K562 (cell line): ENCODE measurements around the gene SLC2A4. TPM values are rescaled to one million over a fixed set of nuclear protein-coding genes. Genes with fewer than 3 reads are reported as not detected.
A peak's percentile ranks its signal among the peaks of the same experiment; 100 is the strongest.

Experiments
- ATAC-seq: fragments of 200-7000 bp; cut with Tn5 transposase; 3 replicates; pipeline ENCODE4 v1.9.1; 2020; ENCODE audit warnings: moderate library complexity
- BruUV-seq: library from RNA; stranded (reverse); fragments of 400-500 nt; replicated peaks from 2 replicates; lab custom pipeline; 2021; lab: Mats Ljungman, UMichigan
- CTCF ChIA-PET: fragments of 300-600 bp; formaldehyde crosslinking; extraction: SDS; loops from one replicate; lab custom pipeline; 2021; ENCODE audit warnings: low intra/inter-chr PET ratio; lab: Yijun Ruan, JAX
- POLR2A ChIA-PET: fragments of 300-600, 350-650 bp; sonication (Branson Sonifier 250); formaldehyde crosslinking; extraction: SDS; loops from one replicate; lab custom pipeline; 2021; ENCODE audit warnings: antibody characterized with exemption, inconsistent platforms; lab: Yijun Ruan, JAX
- DNase-seq, 4 experiments: peaks; one replicate each; pipeline versions ENCODE4 v3.0.0 to v3.0.0-alpha.2; 2011 to 2018; ENCODE audit warnings: low spot score in 3 of 4, mixed read lengths in 3 of 4; ENCODE audit errors: extremely low read depth in 1 of 4
- FAIRE-seq: peaks from 2 replicates; lab custom pipeline; 2011; peaks lifted over from hg19 to GRCh38; lab: Jason Lieb, UNC
- H2AFZ ChIP-seq: 2 replicates; pipeline ENCODE4 v1.6.0; 2011; ENCODE audit warnings: low read depth, low read length, control low read depth, inconsistent platforms
- H3K27ac ChIP-seq: fragments of 200-600 bp; 3 replicates; pipeline ENCODE4 v1.8.0; 2011; ENCODE audit warnings: low read depth, mild to moderate bottlenecking, control low read depth, inconsistent platforms, low read length, moderate library complexity, mixed read lengths; ENCODE audit errors: extremely low read depth
- H3K27me3 ChIP-seq, 2 experiments: fragments of 300-600 bp in 1 of 2; 2 replicates in 1 of 2; 3 replicates in 1 of 2; pipeline versions ENCODE4 v1.6.0 to v1.8.0; 2011; ENCODE audit warnings: inconsistent platforms in 2 of 2, low read length in 2 of 2, mild to moderate bottlenecking in 1 of 2, mixed read lengths in 1 of 2, moderate library complexity in 1 of 2; ENCODE audit not compliant: control insufficient read depth in 2 of 2, insufficient read depth in 2 of 2
- H3K36me3 ChIP-seq: fragments of 300-600 bp; 3 replicates; pipeline ENCODE4 v1.8.0; 2011; ENCODE audit warnings: mild to moderate bottlenecking, low read length, inconsistent platforms; ENCODE audit not compliant: control insufficient read depth, insufficient read depth
- H3K4me1 ChIP-seq, 2 experiments: fragments of 200-600 bp in 1 of 2; replicated peaks in 1 of 2; 2 replicates in 1 of 2; 3 replicates in 1 of 2; pipeline versions ENCODE4 v1.5.1 to v1.8.0; 2011; ENCODE audit warnings: inconsistent platforms in 2 of 2, low read length in 2 of 2, mild to moderate bottlenecking in 1 of 2, mixed read lengths in 1 of 2, moderate library complexity in 1 of 2; ENCODE audit not compliant: control insufficient read depth in 2 of 2, insufficient read depth in 2 of 2
- H3K4me2 ChIP-seq: 2 replicates; pipeline ENCODE4 v1.6.1; 2011; ENCODE audit warnings: low read length, control low read depth, inconsistent platforms, mixed read lengths; ENCODE audit not compliant: insufficient read depth
- H3K4me3 ChIP-seq: fragments of 200-600 bp; sonication (generic), shearing (Covaris generic); 2 replicates; pipeline ENCODE4 v1.5.1; 2016; ENCODE audit warnings: control low read depth, inconsistent platforms
- H3K79me2 ChIP-seq: fragments of 200-600 bp; 3 replicates; pipeline ENCODE4 v1.8.0; 2011; ENCODE audit warnings: low read length, inconsistent platforms; ENCODE audit not compliant: control insufficient read depth, insufficient read depth
- H3K9ac ChIP-seq, 2 experiments: 2 replicates each; pipeline versions ENCODE4 v1.6.0 to v1.6.1; 2011; ENCODE audit warnings: low read depth in 2 of 2, low read length in 2 of 2, control low read depth in 1 of 2, inconsistent platforms in 1 of 2, mild to moderate bottlenecking in 1 of 2, mixed read lengths in 1 of 2; ENCODE audit not compliant: insufficient read depth in 1 of 2
- H3K9me1 ChIP-seq: one replicate; pipeline ENCODE4 v1.6.0; 2011; ENCODE audit warnings: inconsistent platforms, mild to moderate bottlenecking, low read length, moderate library complexity; ENCODE audit not compliant: control insufficient read depth, insufficient read depth
- H3K9me3 ChIP-seq: replicated peaks from 2 replicates; pipeline ENCODE4 v1.5.1; 2011; ENCODE audit warnings: low read depth, low read length, inconsistent platforms; ENCODE audit not compliant: control insufficient read depth, insufficient read depth
- H4K20me1 ChIP-seq: replicated peaks from 2 replicates; pipeline ENCODE4 v1.6.1; 2011; ENCODE audit warnings: low read length, inconsistent platforms, mixed read lengths; ENCODE audit not compliant: control insufficient read depth, insufficient read depth
- FOXM1 ChIP-seq, 2 experiments: fragments of 450-650 bp in 1 of 2; sonication (generic) in 1 of 2; formaldehyde crosslinking in 1 of 2; IDR thresholded peaks; 2 replicates each; pipeline versions ENCODE4 v1.6.1 to v1.9.0; 2017 to 2022; ENCODE audit warnings: low read depth in 2 of 2, mild to moderate bottlenecking in 2 of 2, missing genetic modification reagents in 1 of 2, moderate library complexity in 1 of 2
- KDM2B ChIP-seq: fragments of 250-450 bp; sonication (Bioruptor Pico); IDR thresholded peaks from 2 replicates; pipeline ENCODE4 v1.8.0; 2021; ENCODE audit warnings: mild to moderate bottlenecking, moderate library complexity
- ZC3H11A ChIP-seq: IDR thresholded peaks from 2 replicates; pipeline ENCODE4 v1.6.1; 2012; ENCODE audit warnings: low read depth, low read length, improper control_type of control experiment
- ZNF584 ChIP-seq: fragments of 200-800 bp; sonication (Bioruptor generic); IDR thresholded peaks from 2 replicates; pipeline ENCODE4 v1.6.1; 2016; ENCODE audit warnings: low read depth, mild to moderate bottlenecking, missing genetic modification characterization, missing compliant biosample characterization
- WGBS: fragments of 100-300 bp; shearing (Covaris generic); methylation state at CpG from one replicate; pipeline ENCODE4 v1.1.6; 2016; ENCODE audit warnings: low coverage, mixed read lengths; ENCODE audit not compliant: insufficient coverage; ENCODE audit errors: missing lambda C conversion rate; 5-methylcytosine and 5-hydroxymethylcytosine counted together
- in situ Hi-C: fragments of 300-500 bp; cut with MboI; formaldehyde crosslinking; loops from 4 replicates; pipeline ENCODE4 v1.15.0; 2018; ENCODE audit warnings: inconsistent platforms, mixed read lengths
- intact Hi-C: fragments of 100-400 bp; cut with micrococcal nuclease; formaldehyde crosslinking; loops from 2 replicates; pipeline ENCODE4 v1.14.2; 2022
- polyA plus RNA-seq, 8 experiments: library from polyadenylated mRNA; depleted of rRNA in 4 of 8; stranded (reverse) in 5 of 8; unstranded in 3 of 8; fragments of >200 nt; fragmentation: Nextera tagmentation in 2 of 8; fragmentation: Illumina TruSeq in 1 of 8; extraction: Ambion mirVana in 2 of 8; extraction: Trizol in 1 of 8; gene quantifications; 2 replicates each; pipeline versions ENCODE4 v1.2.1 to v1.2.3, GENCODE V29; 2011 to 2014; ENCODE audit warnings: inconsistent platforms in 1 of 8, missing spikeins in 1 of 8
- total RNA-seq, 7 experiments: library from RNA; depleted of rRNA in 6 of 7; stranded (reverse); fragments of >200 nt in 6 of 7; fragmentation: Illumina TruSeq in 2 of 7; extraction: Trizol in 2 of 7; gene quantifications; 2 replicates each; pipeline versions ENCODE4 v1.2.1 to v1.2.3, GENCODE V29; 2011 to 2021; ENCODE audit warnings: low replicate concordance in 1 of 7
- TF ChIP-seq, protein P1 (sequence below): IDR thresholded peaks from 2 replicates; pipeline ENCODE4 v1.6.1; 2011; ENCODE audit warnings: borderline replicate concordance, low read depth, mild to moderate bottlenecking, moderate library complexity, low read length; ENCODE audit not compliant: insufficient read depth, poor library complexity, severe bottlenecking
- TF ChIP-seq, protein P2 (sequence below): sonication (generic); formaldehyde crosslinking; IDR thresholded peaks from 2 replicates; pipeline ENCODE4 v1.9.0; 2022; ENCODE audit warnings: mild to moderate bottlenecking, missing genetic modification reagents
- TF ChIP-seq, protein P3 (sequence below): sonication (generic); formaldehyde crosslinking; IDR thresholded peaks from 2 replicates; pipeline ENCODE4 v1.8.0; 2022; ENCODE audit warnings: mild to moderate bottlenecking, missing genetic modification reagents
- TF ChIP-seq, protein P4 (sequence below): sonication (generic); formaldehyde crosslinking; IDR thresholded peaks from 2 replicates; pipeline ENCODE4 v1.8.0; 2022; ENCODE audit warnings: mild to moderate bottlenecking, missing genetic modification reagents

Gene SLC2A4
- total and polyA plus RNA-seq, 9 of the 15 experiments (the other 6 are each of a cell fraction or from before 2014, with no cell fraction given), result 0.74 to 3.5 (median 1.6) TPM

DNA sequence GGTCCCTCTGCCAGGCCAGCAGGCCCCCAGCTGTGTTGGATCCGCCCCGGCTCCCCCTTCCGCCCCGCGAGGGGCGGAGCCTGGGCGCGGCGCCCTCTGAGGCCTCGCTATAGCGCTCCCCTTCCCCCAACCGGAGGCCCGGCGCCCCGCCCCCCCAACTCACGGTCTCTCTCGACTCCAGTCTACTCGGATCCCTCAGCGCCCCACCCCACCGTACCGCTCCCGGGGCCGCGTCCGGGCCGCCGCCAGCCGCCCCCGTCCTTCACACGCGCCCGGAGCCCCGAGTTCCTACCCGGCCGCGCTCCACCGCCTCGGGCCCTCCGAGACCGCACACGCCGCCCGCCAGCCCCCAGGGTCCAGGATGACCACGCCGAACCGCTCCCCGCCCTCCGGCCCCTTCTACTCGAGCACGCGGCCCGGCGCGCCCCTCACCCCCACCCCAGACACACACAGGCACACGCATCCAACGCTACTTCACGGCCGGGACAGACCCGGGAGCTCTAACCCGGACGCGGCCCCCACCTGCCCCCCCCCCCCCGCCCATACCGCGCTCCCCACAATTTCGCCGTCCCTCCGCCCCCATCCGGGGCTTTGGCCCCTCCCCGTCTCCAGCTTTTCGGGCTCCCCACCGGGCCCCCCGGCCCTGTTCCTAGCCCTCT, 43.6 kb upstream of the SLC2A4 start:
- Histone ChIP-seq H2AFZ (no peak overlapping the region), H3K9me1 (no peaks in the 10 kb centered on the region), H3K9me3 (no peaks in the 10 kb centered on the region), H3K36me3 (peaks cover 48% of the 10 kb centered on the region; the same call in 2 of the 3 replicates), H4K20me1 (peaks cover 5% of the 10 kb centered on the region; the same call in 1 of the 2 replicates), H3K9ac (peak overlapping the region; percentile 98 to 99), H3K27me3 (no peaks in the 10 kb centered on the region), H3K27ac (peak overlapping the region; percentile 96; the same call in 2 of the 3 replicates), H3K4me2 (peak overlapping the region; percentile 81; the same call in 1 of the 2 replicates), H3K4me3 (peak overlapping the region; percentile 79), H3K4me1 (peaks cover 36 to 37% of the 10 kb centered on the region in 2 experiments; a peak in 4 of 5 replicates), H3K79me2 (peaks cover 86% of the 10 kb centered on the region)
- no CpG with 5 or more reads among the region's 73 CpGs for WGBS
- ChIA-PET CTCF (no interaction called here), POLR2A (interaction anchor here (1.1 to 6.6 kb wide), 2 partner anchors 11 to 16 kb away, joined by 3 to 73 read pairs; partner anchors contain the start of genes ACADVL and DLG4)
- in situ Hi-C loops (no loop called here), intact Hi-C loops (loop anchor here (2.0 to 5.0 kb wide), 2 partner anchors 15 to 44 kb away; partner anchors contain the start of genes ELP5 and SLC2A4)
- DNase-seq (peak; percentile 56 to 89 (median 72)), FAIRE-seq (no peak), ATAC-seq (peak; percentile 35)
- BruUV-seq, result no TSS peak
- TF ChIP-seq, protein P1, sequence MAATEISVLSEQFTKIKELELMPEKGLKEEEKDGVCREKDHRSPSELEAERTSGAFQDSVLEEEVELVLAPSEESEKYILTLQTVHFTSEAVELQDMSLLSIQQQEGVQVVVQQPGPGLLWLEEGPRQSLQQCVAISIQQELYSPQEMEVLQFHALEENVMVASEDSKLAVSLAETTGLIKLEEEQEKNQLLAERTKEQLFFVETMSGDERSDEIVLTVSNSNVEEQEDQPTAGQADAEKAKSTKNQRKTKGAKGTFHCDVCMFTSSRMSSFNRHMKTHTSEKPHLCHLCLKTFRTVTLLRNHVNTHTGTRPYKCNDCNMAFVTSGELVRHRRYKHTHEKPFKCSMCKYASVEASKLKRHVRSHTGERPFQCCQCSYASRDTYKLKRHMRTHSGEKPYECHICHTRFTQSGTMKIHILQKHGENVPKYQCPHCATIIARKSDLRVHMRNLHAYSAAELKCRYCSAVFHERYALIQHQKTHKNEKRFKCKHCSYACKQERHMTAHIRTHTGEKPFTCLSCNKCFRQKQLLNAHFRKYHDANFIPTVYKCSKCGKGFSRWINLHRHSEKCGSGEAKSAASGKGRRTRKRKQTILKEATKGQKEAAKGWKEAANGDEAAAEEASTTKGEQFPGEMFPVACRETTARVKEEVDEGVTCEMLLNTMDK, result no peak
- TF ChIP-seq ZC3H11A (no peak), FOXM1 (IDR thresholded peaks at IDR 0.05; ENCODE audit: low read depth) (no peak), FOXM1 (CRISPR knock-in tag; IDR thresholded peaks at IDR 0.05; ENCODE audit: low read depth) (0 out of 2 replicates have a peak, but pooled peaks have one; percentile 7), KDM2B (no peak), ZNF584 (no peak)
- TF ChIP-seq, protein P2, sequence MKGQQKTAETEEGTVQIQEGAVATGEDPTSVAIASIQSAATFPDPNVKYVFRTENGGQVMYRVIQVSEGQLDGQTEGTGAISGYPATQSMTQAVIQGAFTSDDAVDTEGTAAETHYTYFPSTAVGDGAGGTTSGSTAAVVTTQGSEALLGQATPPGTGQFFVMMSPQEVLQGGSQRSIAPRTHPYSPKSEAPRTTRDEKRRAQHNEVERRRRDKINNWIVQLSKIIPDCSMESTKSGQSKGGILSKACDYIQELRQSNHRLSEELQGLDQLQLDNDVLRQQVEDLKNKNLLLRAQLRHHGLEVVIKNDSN (CRISPR knock-in tag), result no peak
- TF ChIP-seq, protein P3, sequence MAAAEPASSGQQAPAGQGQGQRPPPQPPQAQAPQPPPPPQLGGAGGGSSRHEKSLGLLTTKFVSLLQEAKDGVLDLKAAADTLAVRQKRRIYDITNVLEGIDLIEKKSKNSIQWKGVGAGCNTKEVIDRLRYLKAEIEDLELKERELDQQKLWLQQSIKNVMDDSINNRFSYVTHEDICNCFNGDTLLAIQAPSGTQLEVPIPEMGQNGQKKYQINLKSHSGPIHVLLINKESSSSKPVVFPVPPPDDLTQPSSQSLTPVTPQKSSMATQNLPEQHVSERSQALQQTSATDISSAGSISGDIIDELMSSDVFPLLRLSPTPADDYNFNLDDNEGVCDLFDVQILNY (CRISPR knock-in tag), result no peak
- TF ChIP-seq, protein P4, sequence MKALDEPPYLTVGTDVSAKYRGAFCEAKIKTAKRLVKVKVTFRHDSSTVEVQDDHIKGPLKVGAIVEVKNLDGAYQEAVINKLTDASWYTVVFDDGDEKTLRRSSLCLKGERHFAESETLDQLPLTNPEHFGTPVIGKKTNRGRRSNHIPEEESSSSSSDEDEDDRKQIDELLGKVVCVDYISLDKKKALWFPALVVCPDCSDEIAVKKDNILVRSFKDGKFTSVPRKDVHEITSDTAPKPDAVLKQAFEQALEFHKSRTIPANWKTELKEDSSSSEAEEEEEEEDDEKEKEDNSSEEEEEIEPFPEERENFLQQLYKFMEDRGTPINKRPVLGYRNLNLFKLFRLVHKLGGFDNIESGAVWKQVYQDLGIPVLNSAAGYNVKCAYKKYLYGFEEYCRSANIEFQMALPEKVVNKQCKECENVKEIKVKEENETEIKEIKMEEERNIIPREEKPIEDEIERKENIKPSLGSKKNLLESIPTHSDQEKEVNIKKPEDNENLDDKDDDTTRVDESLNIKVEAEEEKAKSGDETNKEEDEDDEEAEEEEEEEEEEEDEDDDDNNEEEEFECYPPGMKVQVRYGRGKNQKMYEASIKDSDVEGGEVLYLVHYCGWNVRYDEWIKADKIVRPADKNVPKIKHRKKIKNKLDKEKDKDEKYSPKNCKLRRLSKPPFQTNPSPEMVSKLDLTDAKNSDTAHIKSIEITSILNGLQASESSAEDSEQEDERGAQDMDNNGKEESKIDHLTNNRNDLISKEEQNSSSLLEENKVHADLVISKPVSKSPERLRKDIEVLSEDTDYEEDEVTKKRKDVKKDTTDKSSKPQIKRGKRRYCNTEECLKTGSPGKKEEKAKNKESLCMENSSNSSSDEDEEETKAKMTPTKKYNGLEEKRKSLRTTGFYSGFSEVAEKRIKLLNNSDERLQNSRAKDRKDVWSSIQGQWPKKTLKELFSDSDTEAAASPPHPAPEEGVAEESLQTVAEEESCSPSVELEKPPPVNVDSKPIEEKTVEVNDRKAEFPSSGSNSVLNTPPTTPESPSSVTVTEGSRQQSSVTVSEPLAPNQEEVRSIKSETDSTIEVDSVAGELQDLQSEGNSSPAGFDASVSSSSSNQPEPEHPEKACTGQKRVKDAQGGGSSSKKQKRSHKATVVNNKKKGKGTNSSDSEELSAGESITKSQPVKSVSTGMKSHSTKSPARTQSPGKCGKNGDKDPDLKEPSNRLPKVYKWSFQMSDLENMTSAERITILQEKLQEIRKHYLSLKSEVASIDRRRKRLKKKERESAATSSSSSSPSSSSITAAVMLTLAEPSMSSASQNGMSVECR (CRISPR knock-in tag), result 0 out of 2 replicates have a peak, but pooled peaks have one; percentile 32
